GM21360 (cell line): ENCODE data around the gene MIB2.
"Not testable (repeated sequence)": the region's sequence is repeated elsewhere in the genome, so short reads cannot be mapped to it uniquely, and the experiment has no call there.

Source experiments
- ATAC-seq: cut with Tn5 transposase; IDR thresholded peaks from one replicate; pipeline ENCODE4 v1.9.1; 2021; ENCODE audit warnings: mild to moderate bottlenecking, moderate library complexity; ENCODE audit not compliant: unreplicated experiment

MIB2 gene

DNA sequence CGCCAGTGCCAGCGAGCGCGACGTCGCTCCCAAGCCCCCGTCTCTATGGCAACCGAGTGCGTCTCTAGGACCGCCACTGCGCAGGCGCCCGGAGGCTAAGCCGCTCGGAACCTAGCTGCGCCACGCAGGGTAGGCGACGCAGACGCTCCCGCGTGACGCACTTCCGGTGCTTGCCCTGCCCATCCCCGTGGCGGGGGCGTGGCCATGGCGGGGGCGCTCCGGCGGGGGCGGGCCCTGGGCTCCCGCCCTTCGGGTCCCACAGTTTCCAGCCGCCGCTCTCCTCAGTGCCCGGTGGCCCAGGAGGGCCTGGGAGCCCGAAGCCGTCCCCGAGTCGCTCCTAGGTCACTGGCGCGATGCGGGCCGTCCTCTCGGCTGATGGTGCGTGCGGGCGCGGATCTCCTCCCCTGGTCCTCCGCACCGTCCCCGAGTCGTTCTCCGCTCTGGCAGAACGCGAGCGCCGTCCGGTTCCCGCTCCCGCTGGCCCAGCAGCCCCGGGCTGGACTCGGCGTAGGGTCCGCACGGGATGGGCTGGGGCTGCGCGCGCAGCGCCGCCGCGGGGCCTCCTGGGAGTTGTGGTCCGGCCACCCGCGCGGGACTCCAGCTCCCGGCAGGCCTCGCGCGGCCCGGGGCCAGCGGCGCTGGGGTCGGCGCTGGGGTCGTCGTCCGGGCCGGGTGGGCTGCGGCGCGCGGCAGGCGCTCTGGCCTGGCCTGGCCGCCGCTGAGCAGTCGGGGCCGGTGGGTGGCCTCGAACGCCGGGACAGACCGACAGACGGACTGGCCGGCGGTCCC is at the start of gene MIB2:
MIB2 (plus strand) TSS at position 245 of the 789 bp plus-strand sequence. CDS start 7,953 bp downstream, outside the sequence.
- peak; percentile 76 for ATAC-seq

DNA sequence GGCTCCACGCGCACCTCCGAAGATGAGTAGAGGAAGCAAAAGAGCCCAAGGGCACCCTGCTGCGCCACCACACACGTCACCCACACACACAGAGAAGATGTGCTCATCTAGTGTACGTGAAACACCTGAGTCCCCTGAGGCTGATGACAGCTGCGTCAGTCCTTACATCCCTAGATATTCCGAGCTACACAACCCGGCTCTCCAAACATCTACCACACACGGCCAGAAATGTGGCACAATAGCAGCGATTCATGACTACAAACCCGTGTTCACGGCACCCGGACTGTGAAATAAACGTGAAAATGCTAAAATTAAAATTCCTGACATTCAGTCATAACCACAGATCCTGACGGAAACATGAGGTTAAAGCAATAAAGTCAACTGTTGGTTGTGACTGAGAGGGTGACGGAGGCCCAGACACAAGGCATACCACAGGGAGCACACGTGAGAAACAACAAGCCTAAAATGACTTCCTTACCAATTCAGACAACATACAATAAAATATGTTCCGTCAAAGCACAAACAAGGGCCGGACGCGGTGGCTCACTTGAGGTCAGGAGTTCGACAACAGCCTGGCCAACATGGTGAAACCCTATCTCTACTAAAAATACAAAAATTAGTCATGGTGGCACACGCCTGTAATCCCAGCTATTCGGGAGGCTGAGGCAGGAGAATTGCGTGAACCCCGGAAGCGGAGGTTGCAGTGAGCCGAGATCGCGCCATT is 48.0 kb upstream of the MIB2 start:
- ATAC-seq, result no peak

- ATAC-seq, result no peak
These were observed 47.4 kb upstream of the MIB2 start for GRCh38 chr1:1567891-1568291.

DNA sequence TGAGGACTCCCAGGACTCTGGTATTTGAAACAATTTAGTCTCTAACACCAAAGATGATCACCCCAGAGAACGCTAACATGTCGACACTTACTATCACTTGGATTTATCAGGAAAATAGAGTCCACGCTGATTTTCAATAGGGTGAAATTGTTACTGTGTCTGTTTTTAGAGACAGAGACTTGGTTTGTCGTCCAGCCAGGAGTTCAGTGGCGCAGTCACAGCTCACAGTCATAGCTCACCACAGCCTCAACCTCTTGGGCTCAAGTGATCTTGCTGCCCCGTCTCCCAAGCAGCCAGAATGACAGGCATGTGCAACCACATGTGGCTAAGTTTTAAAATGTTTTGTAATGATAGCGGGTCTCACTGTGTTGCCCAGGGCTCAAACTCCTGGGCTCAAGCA is 46.0 kb upstream of the MIB2 start:
- no peak for ATAC-seq

- ATAC-seq, result peak; percentile 56
These were observed 41.2 kb upstream of the MIB2 start for GRCh38 chr1:1573843-1574720.

DNA sequence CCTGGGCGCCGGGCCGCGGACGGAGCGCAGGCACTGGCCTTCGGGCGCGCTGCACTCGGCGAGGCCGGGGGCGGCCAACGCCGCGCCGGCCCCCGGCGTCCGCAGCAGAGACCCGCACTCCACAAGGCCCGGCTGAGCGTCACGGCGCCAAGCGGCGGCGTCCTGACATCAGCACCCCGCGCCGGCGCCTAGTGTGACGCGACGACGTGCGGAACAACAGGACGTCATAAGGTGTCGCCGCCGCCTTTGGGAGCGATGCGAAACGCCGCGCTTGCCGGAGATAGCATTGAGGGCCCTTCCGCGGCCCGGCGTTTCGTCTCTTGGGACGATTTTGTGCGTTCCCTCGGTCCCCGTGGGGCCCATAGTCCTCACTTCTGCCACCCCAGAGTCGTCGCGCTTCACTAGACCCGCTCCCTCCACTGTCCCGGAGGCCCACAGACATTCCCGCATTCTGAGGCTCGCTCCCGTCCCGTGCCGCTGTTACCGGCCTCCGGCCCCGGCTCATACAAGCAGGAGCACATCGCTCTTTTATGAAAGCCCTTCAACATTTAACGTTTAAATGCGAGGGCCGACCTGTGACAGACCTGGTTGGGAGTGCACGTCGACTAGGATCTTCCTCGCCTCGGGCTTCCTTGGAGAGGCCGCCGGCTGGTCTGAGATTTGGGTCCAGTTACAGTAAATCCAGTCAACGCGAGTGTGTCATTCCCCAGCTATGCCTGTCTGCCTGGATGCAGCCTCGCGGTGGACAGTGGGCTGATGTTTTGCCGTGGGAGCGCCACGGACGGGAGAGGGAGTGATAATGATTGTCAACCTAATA is 40.4 kb upstream of the MIB2 start, which contains the start of gene SSU72:
SSU72 (minus strand) TSS at position 143 of the 817 bp plus-strand sequence. CDS start 306 bp downstream, outside the sequence.
- peak; percentile 81 for ATAC-seq

- ATAC-seq, result no peak
These were observed 37.8 kb upstream of the MIB2 start for GRCh38 chr1:1577367-1578011.

DNA sequence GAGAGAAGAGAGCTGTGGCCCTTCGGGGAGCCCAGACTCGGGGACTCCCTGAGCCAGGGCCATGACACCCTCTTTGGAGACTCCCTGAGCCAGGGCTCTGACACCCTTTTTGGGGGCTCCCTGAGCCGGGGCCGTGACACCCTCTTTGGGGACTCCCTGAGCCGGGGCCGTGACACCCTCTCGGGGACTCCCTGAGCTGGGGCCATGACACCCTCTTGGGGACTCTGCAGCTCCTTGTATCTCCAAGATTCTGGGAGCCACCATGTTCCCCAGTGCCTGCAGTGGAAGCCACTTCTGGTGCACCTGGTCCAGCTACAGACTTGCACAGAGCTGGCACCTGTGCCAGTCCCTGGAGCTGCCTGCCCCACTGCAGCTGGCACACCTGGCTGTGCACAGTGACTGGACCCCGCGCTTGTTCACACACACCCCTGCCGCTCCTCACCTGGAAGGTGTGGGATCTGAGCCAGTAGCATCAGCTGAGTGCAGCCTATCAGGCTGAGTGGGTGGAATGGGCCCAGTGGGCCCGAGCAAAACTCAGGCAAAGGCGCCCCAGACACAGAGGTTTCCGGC is 36.8 kb upstream of the MIB2 start:
- ATAC-seq, result no peak

- ATAC-seq, result no peak
These were observed 32.5 kb upstream of the MIB2 start for GRCh38 chr1:1582585-1583346.

GRCh38 chr1:1583347-1584010 is 31.8 kb upstream of the MIB2 start:
- no peak for ATAC-seq

GRCh38 chr1:1591452-1591851 is 23.8 kb upstream of the MIB2 start:
- ATAC-seq, result no peak

DNA sequence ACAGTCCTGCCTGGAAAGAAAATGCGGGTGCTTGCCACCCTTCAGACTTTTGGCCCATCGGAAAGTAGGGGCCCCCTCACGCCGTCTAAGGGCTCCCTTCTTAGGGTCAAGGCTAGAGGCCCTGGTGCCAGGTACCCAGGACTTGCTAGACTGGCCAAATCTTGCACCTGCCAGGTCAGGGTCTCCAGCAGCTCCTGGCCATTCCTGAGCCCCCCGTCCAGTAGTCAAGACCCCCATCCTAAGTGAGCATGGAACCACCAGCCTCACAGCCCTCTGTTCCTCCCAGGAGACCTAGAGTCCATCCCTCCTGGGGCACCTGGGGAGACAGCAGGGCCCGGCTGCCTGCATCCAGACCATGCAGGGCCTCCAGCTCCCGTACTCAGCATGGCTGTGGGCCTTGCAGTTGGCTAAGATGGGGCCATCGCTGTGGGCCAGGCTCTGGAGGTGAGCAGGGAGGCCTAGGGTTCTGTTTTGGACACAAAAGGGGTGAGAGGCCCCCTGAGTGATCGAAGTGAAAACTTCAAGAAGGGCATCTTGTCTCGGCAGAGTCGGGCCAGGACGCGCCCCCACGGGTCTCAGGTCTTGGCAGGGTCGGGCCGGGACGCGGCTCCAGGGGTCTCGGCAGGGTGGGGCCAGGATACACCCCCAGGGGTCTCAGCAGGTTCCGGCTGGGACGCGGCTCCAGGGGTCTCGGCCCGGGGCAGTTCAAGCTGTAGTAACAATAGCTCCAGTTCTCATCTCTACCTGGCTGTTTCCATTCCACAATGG is 21.3 kb upstream of the MIB2 start:
- no peak for ATAC-seq

DNA sequence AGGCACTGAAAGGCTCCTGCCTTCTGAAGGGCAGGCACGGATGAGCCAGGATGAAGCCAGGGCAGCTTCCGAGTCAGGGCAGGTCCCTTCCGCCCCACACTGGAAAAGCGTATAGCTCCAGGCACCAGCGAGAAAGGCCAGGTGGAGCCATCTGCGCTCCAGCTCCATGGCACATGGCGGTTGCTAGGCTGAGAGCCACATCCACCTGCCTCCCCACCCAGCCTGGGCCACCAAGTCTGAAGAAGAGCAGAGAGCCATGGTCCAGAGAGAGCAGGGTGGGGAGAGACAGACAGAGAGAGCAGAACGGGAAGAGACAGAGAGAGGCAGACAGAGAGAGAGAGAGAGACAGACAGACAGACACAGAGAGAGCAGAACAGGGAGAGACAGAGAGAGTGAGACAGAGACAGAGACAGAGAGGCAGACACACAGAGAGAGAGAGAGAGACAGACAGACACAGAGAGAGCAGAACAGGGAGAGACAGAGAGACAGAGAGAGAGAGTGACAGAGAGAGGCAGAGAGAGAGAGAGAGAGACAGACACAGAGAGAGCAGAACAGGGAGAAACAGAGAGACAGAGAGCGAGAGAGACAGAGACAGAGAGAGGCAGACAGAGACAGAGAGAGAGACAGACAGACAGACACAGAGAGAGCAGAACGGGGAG is 20.6 kb upstream of the MIB2 start:
- ATAC-seq, result no peak

GRCh38 chr1:1595341-1595740 is 20.0 kb upstream of the MIB2 start:
- not testable (repeated sequence) for ATAC-seq

DNA sequence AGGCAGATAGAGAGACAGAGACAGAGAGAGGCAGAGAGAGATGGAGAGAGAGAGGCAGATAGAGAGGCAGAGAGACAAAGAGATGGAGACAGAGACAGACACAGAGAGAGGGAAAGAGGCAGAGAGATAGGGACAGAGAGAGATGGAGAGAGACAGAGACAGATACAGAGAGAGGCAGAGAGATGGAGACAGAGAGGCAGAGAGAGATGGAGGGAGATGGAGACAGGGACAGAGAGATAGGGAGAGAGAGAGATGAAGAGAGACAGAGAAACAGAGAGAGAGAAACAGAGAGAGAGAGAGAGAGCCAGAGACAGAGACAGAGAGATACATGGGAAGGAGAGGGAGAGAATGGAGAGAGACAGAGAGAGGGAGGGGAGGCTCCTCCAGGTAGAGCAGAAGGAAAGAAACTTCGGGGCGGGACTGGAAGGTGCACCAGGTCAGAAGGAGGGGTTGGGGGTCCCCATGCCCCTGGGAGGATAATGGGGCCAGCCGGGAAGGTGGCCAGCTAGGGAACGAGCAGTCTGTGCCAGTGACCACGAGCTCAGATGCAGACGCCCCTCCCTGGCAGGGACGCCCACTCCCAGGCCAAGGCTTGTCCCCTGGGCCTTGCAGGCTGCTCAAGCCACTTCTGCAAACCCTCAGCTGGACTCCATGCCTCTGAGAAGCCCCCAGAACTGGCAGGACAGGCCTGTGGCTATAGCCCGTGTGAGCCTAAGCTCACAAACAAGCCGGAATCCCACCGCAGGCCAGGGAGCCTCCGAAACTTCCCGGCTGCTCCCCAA is 18.6 kb upstream of the MIB2 start:
- ATAC-seq, result no peak

- ATAC-seq, result no peak
These were observed 17.9 kb upstream of the MIB2 start for GRCh38 chr1:1597275-1597930.
